GM21529 (cell line): Measurements from ENCODE around the gene TRH.
"Not testable (repeated sequence)": the region's sequence is repeated elsewhere in the genome, so short reads cannot be mapped to it uniquely, and the experiment has no call there.

Source experiments
- ATAC-seq: cut with Tn5 transposase; IDR thresholded peaks from one replicate; pipeline ENCODE4 v1.9.1; 2021; ENCODE audit not compliant: unreplicated experiment

Gene TRH

GRCh38 chr3:130002666-130003598 is 28.4 kb downstream of the TRH start:
- not testable (repeated sequence) for ATAC-seq

GRCh38 chr3:130010556-130010955 is 36.0 kb downstream of the TRH start:
- ATAC-seq, result no peak

GRCh38 chr3:130012108-130012507 is 37.6 kb downstream of the TRH start:
- ATAC-seq, result not testable (repeated sequence)

GRCh38 chr3:130013246-130013645 is 38.7 kb downstream of the TRH start:
- ATAC-seq, result not testable (repeated sequence)

GRCh38 chr3:130014526-130014925 is 40.0 kb downstream of the TRH start:
- ATAC-seq, result no peak

GRCh38 chr3:130017661-130018060 is 43.1 kb downstream of the TRH start:
- not testable (repeated sequence) for ATAC-seq

GRCh38 chr3:130026146-130026829 is 51.8 kb downstream of the TRH start:
- ATAC-seq, result not testable (repeated sequence)

- not testable (repeated sequence) for ATAC-seq
Measured at GRCh38 chr3:130027437-130027836, 52.9 kb downstream of the TRH start.
